RWPE2 (cell line): ENCODE data around the gene CXCL3.

Experiments used
- ATAC-seq: fragments of 200-7000 bp; cut with Tn5 transposase; 3 replicates; pipeline ENCODE4 v1.9.1; 2021; ENCODE audit warnings: low read depth
- DNase-seq: peaks from one replicate; pipeline ENCODE4 v3.0.0-alpha.2; 2020; ENCODE audit warnings: low spot score
- H3K27ac ChIP-seq: fragments of 450-650 bp; 2 replicates; pipeline ENCODE4 v1.5.1; 2017; ENCODE audit warnings: mild to moderate bottlenecking; ENCODE audit not compliant: poor library complexity, severe bottlenecking
- H3K27me3 ChIP-seq: fragments of 250-450 bp; sonication (Bioruptor Pico); 2 replicates; pipeline ENCODE4 v1.5.1; 2021; ENCODE audit warnings: mild to moderate bottlenecking, moderate library complexity; ENCODE audit not compliant: insufficient read depth, poor library complexity, severe bottlenecking
- H3K36me3 ChIP-seq: fragments of 250-450 bp; sonication (Bioruptor Pico); 2 replicates; pipeline ENCODE4 v1.5.1; 2020; ENCODE audit warnings: low read depth, mild to moderate bottlenecking, moderate library complexity
- H3K4me1 ChIP-seq: fragments of 250-450 bp; sonication (Bioruptor Pico); 2 replicates; pipeline ENCODE4 v1.5.1; 2021; ENCODE audit warnings: mild to moderate bottlenecking, moderate library complexity; ENCODE audit not compliant: insufficient read depth, poor library complexity, severe bottlenecking
- H3K4me3 ChIP-seq: fragments of 250-450 bp; sonication (Bioruptor Pico); 2 replicates; pipeline ENCODE4 v1.5.1; 2021; ENCODE audit warnings: mild to moderate bottlenecking, moderate library complexity; ENCODE audit not compliant: severe bottlenecking
- H3K9me3 ChIP-seq: fragments of 250-450 bp; sonication (Bioruptor Pico); 2 replicates; pipeline ENCODE4 v1.5.1; 2021; ENCODE audit warnings: mild to moderate bottlenecking, moderate library complexity; ENCODE audit not compliant: severe bottlenecking
- TF ChIP-seq, protein P1 (sequence below): fragments of 450-650 bp; IDR thresholded peaks from one replicate; pipeline ENCODE4 v1.5.1; 2017; ENCODE audit warnings: mild to moderate bottlenecking, moderate library complexity; ENCODE audit not compliant: poor library complexity, severe bottlenecking

The CXCL3 gene

DNA sequence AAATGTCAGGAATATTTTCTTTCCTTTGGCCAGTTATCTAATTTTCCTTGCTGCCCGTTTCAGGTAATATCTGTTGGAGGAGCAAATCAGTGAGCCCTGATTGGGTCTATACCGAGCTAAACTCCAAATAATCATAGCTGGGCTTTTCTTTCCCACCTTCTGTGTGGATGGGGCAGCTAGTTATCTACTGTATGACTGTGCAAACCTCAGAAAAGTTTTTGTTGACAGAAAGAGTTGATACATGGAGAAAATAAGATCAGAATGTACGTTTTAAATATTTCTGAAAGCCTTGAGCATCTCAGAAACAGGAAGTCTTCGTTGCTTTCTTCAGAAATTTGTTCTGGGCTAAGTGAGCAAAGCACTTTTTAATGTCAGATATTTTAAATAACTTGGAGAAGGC, 33.8 kb downstream of the CXCL3 start:
- H3K4me1 ChIP-seq, result peaks cover 26% of the 10 kb centered on the region
- peak overlapping the region; percentile 96 for H3K27ac ChIP-seq
- H3K9me3 ChIP-seq, result no peaks in the 10 kb centered on the region
- no peak overlapping the region for H3K4me3 ChIP-seq
- TF ChIP-seq, protein P1, sequence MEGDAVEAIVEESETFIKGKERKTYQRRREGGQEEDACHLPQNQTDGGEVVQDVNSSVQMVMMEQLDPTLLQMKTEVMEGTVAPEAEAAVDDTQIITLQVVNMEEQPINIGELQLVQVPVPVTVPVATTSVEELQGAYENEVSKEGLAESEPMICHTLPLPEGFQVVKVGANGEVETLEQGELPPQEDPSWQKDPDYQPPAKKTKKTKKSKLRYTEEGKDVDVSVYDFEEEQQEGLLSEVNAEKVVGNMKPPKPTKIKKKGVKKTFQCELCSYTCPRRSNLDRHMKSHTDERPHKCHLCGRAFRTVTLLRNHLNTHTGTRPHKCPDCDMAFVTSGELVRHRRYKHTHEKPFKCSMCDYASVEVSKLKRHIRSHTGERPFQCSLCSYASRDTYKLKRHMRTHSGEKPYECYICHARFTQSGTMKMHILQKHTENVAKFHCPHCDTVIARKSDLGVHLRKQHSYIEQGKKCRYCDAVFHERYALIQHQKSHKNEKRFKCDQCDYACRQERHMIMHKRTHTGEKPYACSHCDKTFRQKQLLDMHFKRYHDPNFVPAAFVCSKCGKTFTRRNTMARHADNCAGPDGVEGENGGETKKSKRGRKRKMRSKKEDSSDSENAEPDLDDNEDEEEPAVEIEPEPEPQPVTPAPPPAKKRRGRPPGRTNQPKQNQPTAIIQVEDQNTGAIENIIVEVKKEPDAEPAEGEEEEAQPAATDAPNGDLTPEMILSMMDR, result no peak
- ATAC-seq (no peak), DNase-seq (no peak)
- H3K27me3 ChIP-seq, result no peaks in the 10 kb centered on the region
- no peaks in the 10 kb centered on the region for H3K36me3 ChIP-seq

DNA sequence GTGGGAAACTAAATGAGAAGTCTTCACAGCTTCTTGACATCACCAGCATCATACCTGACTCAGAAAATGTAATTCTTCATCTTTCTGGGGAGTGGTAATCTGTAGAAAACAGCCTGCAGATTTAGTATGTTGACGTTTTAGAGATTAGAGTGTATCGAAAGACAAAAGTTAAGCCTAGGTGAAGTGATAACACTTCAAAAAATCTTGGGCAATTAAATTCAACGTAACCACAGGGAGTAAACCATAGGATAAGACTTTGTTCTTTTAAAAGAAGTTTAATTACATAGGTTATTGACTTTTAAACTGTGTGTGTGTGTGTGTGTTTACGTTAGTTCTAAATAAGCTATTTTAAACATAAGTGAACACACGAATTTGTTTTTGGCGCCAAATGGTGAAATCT, 38.2 kb downstream of the CXCL3 start:
- Histone ChIP-seq H3K36me3 (no peaks in the 10 kb centered on the region), H3K27ac (no peak overlapping the region), H3K4me3 (no peak overlapping the region), H3K9me3 (no peaks in the 10 kb centered on the region), H3K4me1 (peaks cover 11% of the 10 kb centered on the region), H3K27me3 (no peaks in the 10 kb centered on the region)
- no peak for ATAC-seq
- TF ChIP-seq, protein P1, result no peak
- DNase-seq, result no peak

DNA sequence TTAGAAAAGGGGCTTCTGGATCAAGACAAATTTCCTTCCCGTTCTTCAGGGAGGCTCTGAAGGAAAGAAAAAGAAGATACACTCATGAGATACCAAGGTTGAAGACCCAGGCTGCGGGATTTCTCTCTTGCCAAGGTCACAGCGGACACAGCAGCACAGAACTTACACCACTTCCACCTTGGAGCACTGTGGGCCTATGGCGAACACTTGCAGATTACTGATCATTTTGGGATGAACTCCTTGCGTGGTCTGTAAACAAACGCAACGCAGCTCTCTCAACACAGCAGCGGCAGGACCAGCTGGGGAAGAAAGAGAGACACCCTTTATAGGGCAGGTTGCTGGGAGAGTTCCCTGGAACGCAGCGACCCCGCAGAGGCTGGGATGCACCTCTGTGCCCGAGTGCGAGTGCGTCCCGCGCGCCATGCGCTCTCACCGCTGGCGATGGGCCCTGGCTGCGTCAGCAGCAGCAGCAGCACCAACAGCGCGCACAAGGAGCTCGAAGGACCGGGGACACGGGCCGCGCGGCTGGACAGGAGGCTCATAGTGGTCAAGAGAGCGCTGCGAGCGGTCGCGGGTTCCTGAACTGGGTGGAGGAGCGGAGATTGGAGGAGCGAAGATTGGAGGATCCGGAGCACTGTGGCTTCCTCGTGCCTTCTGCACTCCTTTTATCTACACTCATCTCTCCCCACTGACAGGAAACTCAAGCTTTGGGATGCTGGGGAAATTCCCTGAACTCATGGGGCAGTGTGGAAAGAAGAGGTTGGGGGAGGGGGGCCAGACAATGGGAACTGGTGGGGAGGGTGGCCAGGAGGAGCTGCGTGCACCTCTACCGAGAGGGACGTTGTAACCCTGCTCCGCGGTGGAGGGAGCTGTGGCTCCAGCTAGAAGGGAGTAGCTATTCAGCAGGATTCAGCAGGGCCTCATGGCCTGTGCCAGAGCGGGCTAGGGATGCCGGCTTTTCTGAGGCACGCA, 40.2 kb downstream of the CXCL3 start, which contains the start of gene CXCL5:
CXCL5 (minus strand) TSS at position 638 of the 972 bp plus-strand sequence; CDS start at position 542, 96 bp downstream.
- Histone ChIP-seq H3K27me3 (no peaks in the 10 kb centered on the region), H3K9me3 (no peaks in the 10 kb centered on the region), H3K27ac (no peak within 1 kb of the TSS), H3K36me3 (no peaks in the 10 kb centered on the region), H3K4me3 (no peak within 1 kb of the TSS), H3K4me1 (no peaks in the 10 kb centered on the region)
- TF ChIP-seq, protein P1, result no peak
- DNase-seq (no peak), ATAC-seq (no peak)

DNA sequence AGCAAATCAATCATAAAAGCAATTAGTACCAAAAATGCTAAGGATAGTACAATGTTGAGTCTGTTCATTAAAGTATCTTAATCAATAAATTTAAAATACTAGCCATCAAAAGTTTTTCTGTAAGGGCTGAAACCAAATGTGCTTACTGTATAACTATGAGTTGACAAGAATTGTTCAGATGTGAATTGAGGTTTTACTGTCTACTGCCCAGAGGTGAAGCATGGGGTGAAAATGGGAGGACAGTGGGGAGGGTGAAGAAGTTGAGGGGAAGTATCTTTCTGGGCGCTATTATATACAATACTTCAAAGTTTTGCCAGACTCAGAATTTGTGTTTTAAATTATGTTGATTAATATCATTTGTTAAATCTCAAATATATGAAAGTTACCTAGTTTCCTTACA, 46.4 kb downstream of the CXCL3 start:
- DNase-seq (no peak), ATAC-seq (no peak)
- Histone ChIP-seq H3K36me3 (no peaks in the 10 kb centered on the region), H3K9me3 (no peaks in the 10 kb centered on the region), H3K27me3 (no peaks in the 10 kb centered on the region), H3K4me3 (no peak overlapping the region), H3K4me1 (peaks cover 3% of the 10 kb centered on the region), H3K27ac (no peak overlapping the region)
- TF ChIP-seq, protein P1, result no peak

DNA sequence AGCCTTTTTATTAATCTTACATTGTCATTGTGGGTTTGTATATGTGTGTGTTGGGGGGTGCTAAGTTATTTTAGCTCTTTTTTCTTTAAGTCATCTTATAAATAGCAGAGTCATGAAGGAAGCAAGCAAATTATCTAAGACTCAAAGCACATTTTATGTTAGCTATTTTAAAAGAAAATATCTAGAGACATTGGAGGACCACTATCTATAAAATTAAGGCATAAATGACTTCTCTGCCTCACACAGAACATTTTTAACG, 46.8 kb downstream of the CXCL3 start:
- no peak overlapping the region for H3K27ac ChIP-seq
- TF ChIP-seq, protein P1, result no peak
- H3K4me3 ChIP-seq, result no peak overlapping the region
- H3K4me1 ChIP-seq, result peaks cover 3% of the 10 kb centered on the region
- no peak for DNase-seq
- H3K36me3 ChIP-seq, result no peaks in the 10 kb centered on the region
- ATAC-seq, result no peak
- no peaks in the 10 kb centered on the region for H3K27me3 ChIP-seq
- H3K9me3 ChIP-seq, result no peaks in the 10 kb centered on the region
